K562 (cell line): ENCODE measurements around the gene KLF13. TPM values are rescaled to one million over a fixed set of nuclear protein-coding genes. Genes with fewer than 3 reads are reported as not detected.
A peak's percentile ranks its signal among the peaks of the same experiment; 100 is the strongest.

Source experiments
- NFE2 ChIP-seq: IDR thresholded peaks from 2 replicates; pipeline ENCODE4 v1.6.1; 2014; ENCODE audit warnings: antibody characterized with exemption, low read depth
- POLR2G ChIP-seq: fragments of 200-400 bp; formaldehyde crosslinking; IDR thresholded peaks from 2 replicates; pipeline ENCODE4 v1.6.1; 2017; ENCODE audit warnings: low read depth, mild to moderate bottlenecking, antibody characterized with exemption, low read length, moderate library complexity
- PTRF ChIP-seq: fragments of 450-650 bp; IDR thresholded peaks from 2 replicates; pipeline ENCODE4 v1.6.1; 2016; ENCODE audit warnings: mild to moderate bottlenecking, missing genetic modification characterization, missing compliant biosample characterization
- PTTG1 ChIP-seq: fragments of 450-650 bp; IDR thresholded peaks from 2 replicates; pipeline ENCODE4 v1.6.1; 2016; ENCODE audit warnings: low read depth, mild to moderate bottlenecking, missing genetic modification characterization, missing compliant biosample characterization
- SAFB ChIP-seq: fragments of 200-400 bp; formaldehyde crosslinking; IDR thresholded peaks from 2 replicates; pipeline ENCODE4 v1.6.1; 2017; ENCODE audit warnings: low read depth, low read length, borderline replicate concordance
- SMC3 ChIP-seq: conservative IDR thresholded peaks from 2 replicates; pipeline ENCODE4 v1.6.1; 2011; ENCODE audit warnings: low read depth, low read length, improper control_type of control experiment; ENCODE audit not compliant: insufficient read depth
- SNIP1 ChIP-seq: fragments of 450-650 bp; IDR thresholded peaks from 2 replicates; pipeline ENCODE4 v1.7.1; 2017; ENCODE audit warnings: low read depth, mild to moderate bottlenecking
- SPI1 ChIP-seq: IDR thresholded peaks from 2 replicates; pipeline ENCODE4 v1.6.1; 2011; ENCODE audit warnings: low read depth, low read length, control low read depth, borderline replicate concordance
- SUPT5H ChIP-seq: fragments of 450-650 bp; IDR thresholded peaks from 2 replicates; pipeline ENCODE4 v1.6.1; 2016
- ZBTB17 ChIP-seq: fragments of 450-650 bp; formaldehyde crosslinking; IDR thresholded peaks from 2 replicates; pipeline ENCODE4 v1.4.0; 2020; ENCODE audit warnings: mild to moderate bottlenecking
- ZNF444 ChIP-seq: fragments of 250-450 bp; sonication (Bioruptor Pico); IDR thresholded peaks from 2 replicates; pipeline ENCODE4 v1.4.0; 2020; ENCODE audit warnings: mild to moderate bottlenecking, moderate library complexity
- ZNF696 ChIP-seq: fragments of 250-450 bp; sonication (Bioruptor Pico); conservative IDR thresholded peaks from 2 replicates; pipeline ENCODE4 v1.4.0; 2020; ENCODE audit warnings: mild to moderate bottlenecking, moderate library complexity
- polyA plus RNA-seq, 8 experiments: library from polyadenylated mRNA; depleted of rRNA in 4 of 8; stranded (reverse) in 5 of 8; unstranded in 3 of 8; fragments of >200 nt; fragmentation: Nextera tagmentation in 2 of 8; fragmentation: Illumina TruSeq in 1 of 8; extraction: Ambion mirVana in 2 of 8; extraction: Trizol in 1 of 8; gene quantifications; 2 replicates each; pipeline versions ENCODE4 v1.2.1 to v1.2.3, GENCODE V29; 2011 to 2014; ENCODE audit warnings: inconsistent platforms in 1 of 8, missing spikeins in 1 of 8
- total RNA-seq, 7 experiments: library from RNA; depleted of rRNA in 6 of 7; stranded (reverse); fragments of >200 nt in 6 of 7; fragmentation: Illumina TruSeq in 2 of 7; extraction: Trizol in 2 of 7; gene quantifications; 2 replicates each; pipeline versions ENCODE4 v1.2.1 to v1.2.3, GENCODE V29; 2011 to 2021; ENCODE audit warnings: low replicate concordance in 1 of 7
- TF ChIP-seq, protein P1 (sequence below): fragments of 250-450 bp; sonication (Bioruptor Pico); IDR thresholded peaks from 2 replicates; pipeline ENCODE4 v1.4.0; 2020; ENCODE audit warnings: mild to moderate bottlenecking
- TF ChIP-seq, protein P2 (sequence below), 2 experiments: IDR thresholded peaks; 2 replicates each; pipeline ENCODE4 v1.6.1; 2011; ENCODE audit warnings: borderline replicate concordance in 1 of 2, control low read depth in 1 of 2, low read depth in 1 of 2, low read length in 1 of 2, mild to moderate bottlenecking in 1 of 2, mixed read lengths in 1 of 2, moderate library complexity in 1 of 2; ENCODE audit not compliant: insufficient read depth in 1 of 2, insufficient read length in 1 of 2, poor library complexity in 1 of 2, severe bottlenecking in 1 of 2; ENCODE audit errors: extremely low read depth in 1 of 2
- TF ChIP-seq, protein P3 (sequence below): fragments of 450-650 bp; IDR thresholded peaks from 2 replicates; pipeline ENCODE4 v1.7.1; 2018; ENCODE audit warnings: mild to moderate bottlenecking, low read depth; ENCODE audit not compliant: partially characterized antibody
- TF ChIP-seq, protein P4 (sequence below): sonication (generic); formaldehyde crosslinking; IDR thresholded peaks from 2 replicates; pipeline ENCODE4 v1.8.1; 2022; ENCODE audit warnings: missing genetic modification reagents
- TF ChIP-seq, protein P5 (sequence below), 2 experiments: fragments of 250-450 bp in 1 of 2; fragments of 450-650 bp in 1 of 2; sonication (Bioruptor Pico) in 1 of 2; IDR thresholded peaks; 2 replicates each; pipeline versions ENCODE4 v1.6.1 to v1.8.0; 2016 to 2021; ENCODE audit warnings: mild to moderate bottlenecking in 2 of 2, moderate library complexity in 2 of 2, missing compliant biosample characterization in 1 of 2, missing genetic modification characterization in 1 of 2

KLF13 gene
- total and polyA plus RNA-seq, 9 of the 15 experiments (the other 6 are each of a cell fraction or from before 2014, with no cell fraction given) = 1.8 to 10.5 (median 4.8) TPM

DNA sequence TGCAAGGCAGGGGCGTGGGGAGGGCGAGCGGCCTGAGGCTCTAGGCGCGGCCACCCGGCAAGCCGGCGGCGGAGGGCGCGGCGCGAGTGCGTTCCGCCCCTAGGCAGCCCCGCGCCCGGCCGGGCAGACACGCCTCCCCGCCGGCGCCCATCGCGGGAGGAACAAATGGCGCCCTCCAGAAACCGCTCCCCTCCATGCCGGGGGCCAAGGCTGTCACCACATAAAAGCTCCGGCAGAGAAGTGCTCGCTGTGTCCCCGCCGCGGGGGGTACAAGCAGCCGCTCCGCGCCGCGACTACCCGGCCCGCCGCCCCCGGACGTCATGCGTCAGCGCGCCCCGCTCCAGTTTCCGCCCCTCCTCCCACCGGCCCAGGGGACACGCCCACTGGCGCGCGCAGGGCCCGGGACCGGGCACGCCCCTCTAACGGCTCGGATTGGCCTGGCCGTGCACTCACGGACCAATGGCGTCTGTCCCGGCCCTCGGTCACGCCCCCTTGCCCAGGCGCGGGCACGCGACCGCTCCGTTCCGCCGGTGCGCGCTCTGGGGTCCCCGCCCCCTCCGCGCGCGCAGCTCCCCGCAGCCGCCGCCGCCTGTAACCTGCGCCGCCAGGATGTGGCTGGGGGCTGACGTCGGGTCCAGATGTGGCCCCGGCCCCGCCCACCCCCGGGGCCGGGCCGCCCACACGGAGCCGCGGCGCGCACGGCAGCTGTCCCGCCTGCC is at the start of gene KLF13 (continued):
- TF ChIP-seq, protein P1, sequence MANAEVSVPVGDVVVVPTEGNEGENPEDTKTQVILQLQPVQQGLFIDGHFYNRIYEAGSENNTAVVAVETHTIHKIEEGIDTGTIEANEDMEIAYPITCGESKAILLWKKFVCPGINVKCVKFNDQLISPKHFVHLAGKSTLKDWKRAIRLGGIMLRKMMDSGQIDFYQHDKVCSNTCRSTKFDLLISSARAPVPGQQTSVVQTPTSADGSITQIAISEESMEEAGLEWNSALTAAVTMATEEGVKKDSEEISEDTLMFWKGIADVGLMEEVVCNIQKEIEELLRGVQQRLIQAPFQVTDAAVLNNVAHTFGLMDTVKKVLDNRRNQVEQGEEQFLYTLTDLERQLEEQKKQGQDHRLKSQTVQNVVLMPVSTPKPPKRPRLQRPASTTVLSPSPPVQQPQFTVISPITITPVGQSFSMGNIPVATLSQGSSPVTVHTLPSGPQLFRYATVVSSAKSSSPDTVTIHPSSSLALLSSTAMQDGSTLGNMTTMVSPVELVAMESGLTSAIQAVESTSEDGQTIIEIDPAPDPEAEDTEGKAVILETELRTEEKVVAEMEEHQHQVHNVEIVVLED (CRISPR knock-in tag) = peak; percentile 97
- TF ChIP-seq SAFB (no peak), SPI1 (no peak), PTTG1 (tag) (no peak), ZNF444 (no peak), SUPT5H (no peak; the same call in 1 of the 2 replicates), NFE2 (0 out of 2 replicates have a peak, but pooled peaks have one; percentile 5), SNIP1 (no peak), SMC3 (no peak), POLR2G (peak; percentile 77), PTRF (tag) (no peak), ZNF696 (no peak), ZBTB17 (CRISPR knock-in tag) (0 out of 2 replicates have a peak, but pooled peaks have one; percentile 8)
- TF ChIP-seq, protein P2, sequence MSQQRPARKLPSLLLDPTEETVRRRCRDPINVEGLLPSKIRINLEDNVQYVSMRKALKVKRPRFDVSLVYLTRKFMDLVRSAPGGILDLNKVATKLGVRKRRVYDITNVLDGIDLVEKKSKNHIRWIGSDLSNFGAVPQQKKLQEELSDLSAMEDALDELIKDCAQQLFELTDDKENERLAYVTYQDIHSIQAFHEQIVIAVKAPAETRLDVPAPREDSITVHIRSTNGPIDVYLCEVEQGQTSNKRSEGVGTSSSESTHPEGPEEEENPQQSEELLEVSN (IDR thresholded peaks at IDR 0.05; ENCODE audit: borderline replicate concordance in 1 of 2, extremely low read depth in 1 of 2, insufficient read depth in 1 of 2, insufficient read length in 1 of 2, low read depth in 1 of 2, low read length in 1 of 2, poor library complexity in 1 of 2, severe bottlenecking in 1 of 2) = peak in 1 of 2 experiments; percentile 82
- TF ChIP-seq, protein P3, sequence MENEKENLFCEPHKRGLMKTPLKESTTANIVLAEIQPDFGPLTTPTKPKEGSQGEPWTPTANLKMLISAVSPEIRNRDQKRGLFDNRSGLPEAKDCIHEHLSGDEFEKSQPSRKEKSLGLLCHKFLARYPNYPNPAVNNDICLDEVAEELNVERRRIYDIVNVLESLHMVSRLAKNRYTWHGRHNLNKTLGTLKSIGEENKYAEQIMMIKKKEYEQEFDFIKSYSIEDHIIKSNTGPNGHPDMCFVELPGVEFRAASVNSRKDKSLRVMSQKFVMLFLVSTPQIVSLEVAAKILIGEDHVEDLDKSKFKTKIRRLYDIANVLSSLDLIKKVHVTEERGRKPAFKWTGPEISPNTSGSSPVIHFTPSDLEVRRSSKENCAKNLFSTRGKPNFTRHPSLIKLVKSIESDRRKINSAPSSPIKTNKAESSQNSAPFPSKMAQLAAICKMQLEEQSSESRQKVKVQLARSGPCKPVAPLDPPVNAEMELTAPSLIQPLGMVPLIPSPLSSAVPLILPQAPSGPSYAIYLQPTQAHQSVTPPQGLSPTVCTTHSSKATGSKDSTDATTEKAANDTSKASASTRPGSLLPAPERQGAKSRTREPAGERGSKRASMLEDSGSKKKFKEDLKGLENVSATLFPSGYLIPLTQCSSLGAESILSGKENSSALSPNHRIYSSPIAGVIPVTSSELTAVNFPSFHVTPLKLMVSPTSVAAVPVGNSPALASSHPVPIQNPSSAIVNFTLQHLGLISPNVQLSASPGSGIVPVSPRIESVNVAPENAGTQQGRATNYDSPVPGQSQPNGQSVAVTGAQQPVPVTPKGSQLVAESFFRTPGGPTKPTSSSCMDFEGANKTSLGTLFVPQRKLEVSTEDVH = no peak
- TF ChIP-seq, protein P4, sequence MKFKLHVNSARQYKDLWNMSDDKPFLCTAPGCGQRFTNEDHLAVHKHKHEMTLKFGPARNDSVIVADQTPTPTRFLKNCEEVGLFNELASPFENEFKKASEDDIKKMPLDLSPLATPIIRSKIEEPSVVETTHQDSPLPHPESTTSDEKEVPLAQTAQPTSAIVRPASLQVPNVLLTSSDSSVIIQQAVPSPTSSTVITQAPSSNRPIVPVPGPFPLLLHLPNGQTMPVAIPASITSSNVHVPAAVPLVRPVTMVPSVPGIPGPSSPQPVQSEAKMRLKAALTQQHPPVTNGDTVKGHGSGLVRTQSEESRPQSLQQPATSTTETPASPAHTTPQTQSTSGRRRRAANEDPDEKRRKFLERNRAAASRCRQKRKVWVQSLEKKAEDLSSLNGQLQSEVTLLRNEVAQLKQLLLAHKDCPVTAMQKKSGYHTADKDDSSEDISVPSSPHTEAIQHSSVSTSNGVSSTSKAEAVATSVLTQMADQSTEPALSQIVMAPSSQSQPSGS (CRISPR knock-in tag) = no peak
- TF ChIP-seq, protein P5, sequence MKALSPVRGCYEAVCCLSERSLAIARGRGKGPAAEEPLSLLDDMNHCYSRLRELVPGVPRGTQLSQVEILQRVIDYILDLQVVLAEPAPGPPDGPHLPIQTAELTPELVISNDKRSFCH (CRISPR knock-in tag; IDR thresholded peaks at IDR 0.05) = no peak
- TF ChIP-seq, protein P5 (tag; IDR thresholded peaks at IDR 0.05) = peak; percentile 2; the same call in 1 of the 2 replicates
